HPDE6-E6E7 (cell line): Measurements from ENCODE around the gene SCPEP1.

Experiments used
- DNase-seq: peaks from one replicate; pipeline ENCODE4 v3.0.0; 2011; ENCODE audit warnings: missing footprints; ENCODE audit errors: extremely low spot score

The SCPEP1 gene

DNA sequence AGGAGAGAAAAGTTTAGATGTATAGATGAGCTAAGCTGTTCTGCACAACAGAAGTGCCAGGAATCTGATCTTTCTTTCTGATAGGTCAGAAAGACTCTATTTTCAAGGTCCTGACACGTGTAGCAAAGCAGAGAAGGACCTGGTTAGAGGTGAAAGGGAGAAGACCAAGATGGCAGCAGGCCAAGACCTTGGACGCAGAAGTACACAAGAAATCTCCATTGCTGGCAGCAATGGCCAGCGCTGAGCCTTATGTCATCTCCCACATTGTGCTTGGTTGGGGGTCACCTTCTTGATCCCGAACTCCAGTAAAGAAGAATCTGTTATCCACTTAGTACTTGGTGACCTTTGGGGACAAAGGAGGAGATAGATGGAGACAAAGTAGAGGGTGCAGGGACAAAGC lies 65.3 kb downstream of the SCPEP1 start:
- no peak for DNase-seq

DNA sequence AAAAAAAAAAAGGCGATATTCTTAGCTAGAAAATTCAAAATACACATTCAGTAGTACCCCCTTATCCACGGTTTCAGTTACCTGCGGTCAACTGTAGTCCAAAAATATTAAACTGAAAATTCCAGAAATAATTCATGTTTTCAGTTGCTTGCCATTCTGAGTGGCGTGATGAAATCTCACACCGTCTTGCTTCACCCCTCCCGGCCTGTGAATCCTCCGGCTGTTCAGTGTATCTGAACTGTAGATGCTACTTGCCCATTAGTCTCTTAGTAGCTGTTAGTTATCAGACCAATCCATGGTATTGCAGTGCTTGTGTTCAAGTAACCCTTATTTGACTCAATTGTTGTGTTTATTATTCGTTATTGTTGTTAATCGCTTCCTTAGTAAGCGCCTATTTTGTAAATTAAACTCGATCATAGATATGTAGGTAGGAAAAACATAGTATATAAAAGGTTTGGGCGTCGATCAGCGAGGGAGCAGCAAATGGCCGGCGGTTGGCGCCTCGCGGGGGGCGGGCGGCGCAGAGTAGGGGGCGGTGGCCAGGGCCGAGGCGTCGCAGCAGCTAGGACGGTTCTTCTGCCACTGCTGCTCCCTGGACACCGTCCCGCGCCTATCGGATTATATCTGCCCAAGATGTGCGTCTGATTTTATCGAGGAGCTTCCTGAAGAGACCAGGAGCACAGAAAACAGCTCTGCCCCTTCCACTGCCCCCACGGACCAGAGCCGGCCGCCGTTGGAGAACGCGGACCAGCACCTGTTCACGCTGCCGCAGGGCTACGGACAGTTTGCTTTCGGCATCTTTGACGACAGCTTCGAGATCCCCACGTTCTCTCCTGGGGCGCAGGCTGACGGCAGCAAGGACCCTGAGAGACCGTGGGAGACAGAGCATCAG lies 67.3 kb downstream of the SCPEP1 start:
- no peak for DNase-seq

DNA sequence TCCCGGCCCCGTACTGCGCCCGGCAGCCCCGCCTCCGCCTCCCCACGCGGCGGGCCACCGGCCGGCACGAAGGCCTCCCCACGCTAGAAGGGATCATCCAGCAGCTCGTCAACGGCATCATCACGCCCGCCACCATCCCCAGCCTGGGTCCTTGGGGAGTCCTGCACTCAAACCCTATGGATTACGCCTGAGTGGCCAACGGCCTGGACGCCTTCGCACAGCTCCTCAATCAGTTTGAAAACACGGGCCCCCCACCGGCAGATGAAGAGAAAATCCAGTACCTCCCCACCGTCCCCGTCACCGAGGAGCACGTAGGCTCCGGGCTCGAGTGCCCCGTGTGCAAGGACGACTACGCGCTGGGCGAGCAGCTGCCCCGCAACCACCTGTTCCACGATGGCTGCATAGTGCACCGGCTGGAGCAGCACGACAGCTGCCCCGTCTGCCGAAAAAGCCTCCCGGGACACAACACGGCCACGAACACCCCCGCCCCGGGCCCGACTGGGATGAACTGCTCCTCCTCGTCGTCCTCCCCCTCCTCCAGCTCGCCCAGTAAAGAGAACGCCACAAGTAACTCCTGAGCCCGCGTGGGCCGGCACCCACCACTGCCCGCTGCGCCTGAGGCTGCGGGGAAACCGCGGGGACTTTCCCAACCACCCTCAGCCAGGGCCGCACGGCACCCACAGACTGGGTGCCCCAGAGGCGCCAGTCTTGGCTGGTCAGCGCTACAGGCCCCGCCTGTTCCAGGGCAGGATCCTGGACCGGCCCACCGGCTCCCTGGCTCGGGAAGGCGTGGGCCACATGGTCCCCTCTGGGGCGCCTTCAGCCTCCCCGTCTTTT lies 68.2 kb downstream of the SCPEP1 start:
- DNase-seq: no peak

DNA sequence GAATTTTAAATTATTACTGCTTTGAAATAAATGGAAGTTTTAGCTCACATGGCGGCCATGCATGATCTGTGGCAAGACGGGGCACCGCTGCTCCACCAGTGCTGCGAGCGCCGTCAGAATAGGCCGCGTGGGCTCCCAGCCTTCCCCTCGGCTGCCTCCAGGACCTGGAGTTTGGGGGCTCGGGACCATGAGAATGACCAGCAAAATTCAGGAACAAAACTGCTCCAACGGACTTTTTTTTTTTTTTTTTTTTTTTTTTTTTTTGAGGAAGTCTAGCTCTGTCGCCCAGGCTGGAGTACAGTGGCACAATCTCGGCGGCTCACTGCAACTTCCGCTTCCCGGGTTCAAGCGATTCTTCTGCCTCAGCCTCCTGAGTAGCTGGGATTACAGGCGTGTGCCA lies 68.8 kb downstream of the SCPEP1 start:
- no peak for DNase-seq

DNA sequence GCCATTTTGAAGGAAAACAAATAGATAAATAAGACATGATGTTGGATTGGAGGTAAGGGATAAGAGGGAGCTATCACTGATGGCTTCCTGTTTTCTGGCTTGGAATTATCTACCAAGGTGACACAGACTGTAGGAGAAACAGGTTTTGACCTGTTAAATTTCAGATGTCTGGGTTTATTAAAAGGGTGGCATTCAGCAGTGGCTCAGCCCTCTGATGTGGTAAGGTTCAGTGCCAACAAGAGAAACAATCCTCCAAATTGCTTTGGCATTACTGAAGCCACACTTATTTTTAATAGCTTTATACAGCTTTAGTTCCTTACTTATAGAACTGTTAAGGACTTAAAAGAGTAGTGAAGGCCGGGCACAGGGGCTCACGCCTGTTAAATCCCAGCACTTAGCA lies 70.2 kb downstream of the SCPEP1 start:
- DNase-seq: no peak

DNA sequence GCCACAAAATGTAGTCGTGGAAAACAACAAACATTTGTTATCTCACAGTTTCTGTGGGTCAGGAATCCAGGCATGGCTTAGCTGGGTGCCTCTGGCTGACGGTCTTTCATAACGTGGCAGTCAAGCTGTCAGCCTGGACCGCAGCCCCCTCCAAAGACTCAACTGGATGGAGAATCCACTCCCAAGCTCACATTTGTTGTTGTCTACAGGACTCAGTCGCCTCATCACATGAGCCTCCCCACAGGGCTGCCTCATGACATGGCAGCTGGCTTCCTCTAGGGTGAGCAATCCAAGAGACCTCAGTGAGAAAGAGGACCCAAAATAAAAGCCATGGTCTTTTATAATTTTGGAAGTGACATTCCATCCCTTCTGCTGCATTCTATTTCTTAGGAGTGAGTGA lies 72.4 kb downstream of the SCPEP1 start:
- no peak for DNase-seq

DNA sequence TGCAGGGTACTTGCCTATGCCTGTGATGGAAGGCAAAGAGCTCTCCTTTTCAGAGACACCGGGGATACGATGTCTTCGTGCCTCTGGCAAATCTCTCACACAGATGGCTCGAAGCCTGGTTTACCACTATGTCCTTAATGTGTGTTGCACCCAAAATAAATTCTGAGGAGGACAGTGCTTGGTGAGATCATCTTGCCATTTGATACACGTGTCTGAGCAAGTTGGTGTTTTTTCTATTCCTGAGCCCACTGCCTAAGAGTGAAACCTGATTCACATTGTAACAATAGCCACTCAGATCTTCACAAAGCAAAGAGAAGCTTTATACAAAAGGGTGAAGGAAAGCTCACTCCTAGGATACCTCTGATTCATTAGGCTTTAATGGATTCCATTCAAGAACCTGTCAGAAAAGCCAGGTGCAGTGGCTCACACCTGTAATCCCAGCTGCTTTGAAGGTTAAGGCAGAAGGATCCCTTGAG lies 74.0 kb downstream of the SCPEP1 start:
- no peak for DNase-seq
